HG02623 (cell line): ENCODE data around the gene SCUBE3.

Experiments
- ATAC-seq: cut with Tn5 transposase; IDR thresholded peaks from one replicate; pipeline ENCODE4 v1.9.1; 2021; ENCODE audit warnings: moderate library complexity; ENCODE audit not compliant: unreplicated experiment

The SCUBE3 gene

DNA sequence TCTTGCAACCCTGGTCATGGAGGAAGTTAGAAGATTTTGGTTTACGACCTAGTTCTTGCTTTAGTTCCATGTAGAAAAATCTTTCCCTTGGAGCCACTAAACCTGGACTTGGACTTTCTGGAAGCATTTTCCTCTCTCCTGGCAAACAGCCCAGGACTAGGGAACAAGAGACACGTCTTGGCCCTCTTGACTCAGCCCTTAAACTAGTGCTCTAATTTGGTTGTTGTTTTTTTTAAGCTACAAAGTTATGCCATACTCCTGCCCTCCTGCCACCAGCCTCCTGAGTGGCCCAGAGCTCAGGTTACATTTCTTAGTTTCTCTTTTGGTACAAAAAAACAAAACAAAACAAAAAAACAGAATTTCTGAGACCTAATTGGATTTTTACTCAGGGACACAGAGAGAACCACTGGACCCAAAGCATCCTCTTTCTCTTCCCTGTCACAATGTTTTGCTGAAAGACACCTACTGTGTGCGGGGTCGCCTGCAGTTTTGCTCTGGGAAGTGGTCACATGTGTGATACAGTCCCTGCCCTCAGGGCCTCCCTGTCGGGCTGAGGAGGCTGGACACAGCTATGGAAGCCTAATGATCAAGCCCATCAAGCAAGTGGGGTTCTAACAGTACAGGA is 32.3 kb upstream of the SCUBE3 start:
- no peak for ATAC-seq

DNA sequence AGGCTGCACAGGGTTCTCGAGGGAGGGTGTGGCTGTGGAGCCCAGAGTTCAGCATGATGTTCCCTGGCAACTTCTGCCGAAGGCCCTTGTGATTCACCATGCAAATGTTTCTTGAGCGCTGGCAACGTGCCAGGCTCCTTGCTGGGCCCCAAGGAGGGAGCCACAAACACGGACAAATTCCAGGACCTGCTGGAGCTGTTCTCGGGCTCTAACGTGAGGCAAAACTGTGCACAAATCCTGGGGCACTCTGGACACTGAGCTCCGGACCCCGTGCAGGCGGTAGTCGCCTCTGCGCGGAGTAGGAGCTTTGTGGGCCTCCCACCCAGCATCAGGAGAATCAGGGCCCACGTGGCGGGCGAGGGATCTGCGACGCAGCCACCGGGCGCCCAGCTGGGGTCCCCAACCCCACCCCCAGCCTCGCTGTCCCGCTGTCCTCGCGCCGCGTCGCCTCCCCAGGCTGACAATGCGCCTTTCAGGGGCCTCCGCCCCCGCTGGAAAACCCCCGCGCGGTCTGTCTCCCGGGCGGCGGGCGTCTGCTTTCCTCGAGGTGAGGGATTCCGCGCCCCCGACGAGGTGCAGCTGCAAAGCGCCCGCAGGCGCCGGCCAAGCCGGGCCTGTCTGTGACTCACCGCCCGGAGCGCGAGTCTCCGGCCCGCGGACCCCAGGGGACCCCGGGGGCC is 31.7 kb upstream of the SCUBE3 start:
- ATAC-seq = no peak

GRCh38 chr6:35183281-35183680 is 30.5 kb upstream of the SCUBE3 start:
- ATAC-seq = no peak

DNA sequence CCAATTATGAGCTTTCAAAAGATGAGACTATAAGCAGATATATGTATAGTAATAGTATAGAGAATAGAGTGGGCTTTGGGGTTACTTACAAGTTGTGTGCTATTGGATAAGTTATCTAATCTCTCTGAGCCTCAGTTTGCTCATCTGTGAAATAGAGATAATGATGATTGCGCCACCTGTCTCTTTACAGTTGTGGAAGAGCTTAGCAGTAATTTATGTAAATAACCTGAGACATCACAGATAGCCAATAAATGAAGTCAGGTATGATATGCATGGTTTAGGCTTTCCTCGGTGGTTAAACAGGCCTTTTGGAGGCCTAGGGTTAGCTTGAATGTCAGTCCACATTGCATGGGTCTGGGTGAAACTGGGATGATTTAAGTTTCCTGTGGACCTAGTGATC is 29.8 kb upstream of the SCUBE3 start:
- no peak for ATAC-seq

- ATAC-seq = no peak
Measured at GRCh38 chr6:35184580-35185301, 29.0 kb upstream of the SCUBE3 start.

- ATAC-seq = no peak
Measured at GRCh38 chr6:35185302-35185681, 28.5 kb upstream of the SCUBE3 start.

GRCh38 chr6:35185971-35186370 is 27.8 kb upstream of the SCUBE3 start:
- no peak for ATAC-seq

GRCh38 chr6:35186571-35186970 is 27.2 kb upstream of the SCUBE3 start:
- ATAC-seq = no peak

- no peak for ATAC-seq
Measured at GRCh38 chr6:35188886-35189285, 24.9 kb upstream of the SCUBE3 start.

- no peak for ATAC-seq
Measured at GRCh38 chr6:35190306-35190705, 23.4 kb upstream of the SCUBE3 start.

DNA sequence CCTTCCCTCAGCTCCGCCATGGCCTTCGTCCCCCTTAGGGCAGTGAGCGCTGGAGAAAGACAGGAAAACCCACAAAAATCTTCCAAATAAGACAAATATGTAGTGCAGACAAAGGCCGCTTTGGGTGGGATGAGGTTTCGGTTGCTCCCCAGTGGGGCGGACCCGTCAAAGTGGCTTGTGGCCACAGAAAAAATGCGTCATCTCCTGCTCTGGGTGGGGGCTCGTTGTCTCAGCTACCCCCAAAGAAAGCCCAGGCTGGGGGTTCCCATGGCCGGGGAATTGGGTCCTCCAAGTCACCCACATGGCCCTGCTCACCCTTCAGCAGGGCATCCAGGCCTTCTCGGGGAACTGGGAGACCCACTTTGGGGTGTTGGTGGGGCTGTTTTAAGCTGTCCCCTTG is 21.9 kb upstream of the SCUBE3 start:
- ATAC-seq = no peak

GRCh38 chr6:35192301-35192860 is 21.4 kb upstream of the SCUBE3 start:
- ATAC-seq = no peak

GRCh38 chr6:35194390-35194789 is 19.4 kb upstream of the SCUBE3 start:
- ATAC-seq = no peak

DNA sequence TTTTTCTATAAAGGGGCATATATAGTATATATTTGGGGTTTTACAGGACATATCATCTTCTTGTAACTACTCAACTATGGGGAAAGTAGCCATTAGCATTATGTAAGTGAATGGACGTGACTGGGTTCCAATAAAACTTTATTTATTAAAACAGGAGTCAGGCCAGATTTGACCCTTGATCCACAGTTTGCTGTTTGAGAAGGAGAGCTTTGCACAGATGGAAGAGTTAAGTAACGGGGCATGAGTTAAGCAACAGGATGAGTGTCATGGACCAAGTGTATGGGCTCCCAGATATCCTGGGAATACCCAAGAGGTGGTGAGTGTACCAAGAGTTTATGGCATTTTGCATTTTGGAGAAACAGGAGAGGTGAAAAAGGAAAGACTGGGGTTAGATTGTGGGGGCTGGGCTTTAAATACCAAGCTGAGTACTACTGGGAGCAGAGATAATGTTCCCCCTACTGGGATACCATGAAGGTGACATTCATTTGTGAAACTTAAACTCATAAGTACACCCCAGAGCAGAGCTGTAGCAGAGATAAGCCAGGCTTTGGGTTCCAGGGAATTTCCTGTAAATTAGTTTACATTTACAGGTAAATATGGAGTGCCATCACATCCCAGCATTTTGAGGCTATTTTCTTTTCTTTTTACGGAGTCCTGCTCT is 18.5 kb upstream of the SCUBE3 start:
- no peak for ATAC-seq

DNA sequence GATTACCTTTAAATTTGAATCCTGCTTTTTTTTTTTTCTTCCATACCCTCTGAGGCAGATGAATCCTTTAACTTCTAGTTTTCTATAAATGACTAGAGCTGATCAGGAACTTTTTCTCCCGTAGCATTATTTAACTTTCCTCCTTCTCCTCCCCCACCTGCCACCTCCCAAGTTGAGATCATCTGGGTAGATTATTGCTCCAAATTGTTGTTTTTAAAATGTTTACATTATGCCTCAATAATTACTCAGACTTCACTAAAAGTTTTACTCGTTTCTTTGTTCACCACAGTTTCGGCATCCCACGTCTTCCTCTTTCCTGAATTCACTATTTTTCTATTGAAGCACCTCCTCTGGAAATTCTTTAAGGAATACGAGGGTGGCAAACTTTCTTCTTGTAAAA is 16.6 kb upstream of the SCUBE3 start:
- ATAC-seq = no peak

DNA sequence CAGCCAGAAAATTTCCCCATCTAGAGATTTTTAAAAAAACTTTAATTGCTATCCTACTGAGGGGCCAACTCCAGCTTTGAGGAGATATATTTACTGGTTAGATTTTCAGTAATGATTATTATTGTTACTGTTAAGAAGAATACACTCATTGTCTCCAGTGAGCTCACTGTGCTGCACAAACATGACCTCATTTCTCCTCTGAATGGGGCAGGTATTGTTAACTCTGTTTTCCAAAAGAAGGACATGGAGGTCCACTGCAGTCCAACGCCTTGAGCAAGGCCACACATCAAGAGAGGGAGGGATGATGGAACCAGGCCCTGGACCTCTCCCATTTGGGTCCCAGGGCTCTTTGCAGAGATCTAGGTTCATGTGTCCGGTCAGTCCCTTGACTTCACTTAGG is 13.9 kb upstream of the SCUBE3 start:
- no peak for ATAC-seq

DNA sequence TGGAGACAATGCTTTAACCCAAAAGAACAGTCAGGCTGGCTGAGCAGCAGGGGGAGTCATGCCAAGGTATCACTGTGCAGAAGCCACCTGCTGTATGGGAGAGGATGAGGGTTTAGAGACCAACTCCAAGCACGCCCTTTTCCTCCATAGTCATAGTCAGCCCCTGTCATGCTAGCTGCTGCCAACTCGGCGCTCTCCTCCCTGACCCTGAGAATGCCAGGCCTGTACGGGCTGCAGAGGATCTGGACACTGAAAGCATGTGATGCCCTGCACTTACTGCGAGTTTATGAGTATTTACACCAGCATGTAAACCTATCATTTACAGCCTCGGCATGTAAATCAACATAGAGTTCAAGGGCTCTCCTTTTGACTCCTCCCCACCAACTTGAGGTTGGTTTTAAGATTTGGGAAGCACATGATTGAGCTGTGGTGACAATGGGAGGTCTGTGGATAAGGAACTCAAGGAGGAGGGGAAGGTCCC is 11.7 kb upstream of the SCUBE3 start:
- no peak for ATAC-seq

DNA sequence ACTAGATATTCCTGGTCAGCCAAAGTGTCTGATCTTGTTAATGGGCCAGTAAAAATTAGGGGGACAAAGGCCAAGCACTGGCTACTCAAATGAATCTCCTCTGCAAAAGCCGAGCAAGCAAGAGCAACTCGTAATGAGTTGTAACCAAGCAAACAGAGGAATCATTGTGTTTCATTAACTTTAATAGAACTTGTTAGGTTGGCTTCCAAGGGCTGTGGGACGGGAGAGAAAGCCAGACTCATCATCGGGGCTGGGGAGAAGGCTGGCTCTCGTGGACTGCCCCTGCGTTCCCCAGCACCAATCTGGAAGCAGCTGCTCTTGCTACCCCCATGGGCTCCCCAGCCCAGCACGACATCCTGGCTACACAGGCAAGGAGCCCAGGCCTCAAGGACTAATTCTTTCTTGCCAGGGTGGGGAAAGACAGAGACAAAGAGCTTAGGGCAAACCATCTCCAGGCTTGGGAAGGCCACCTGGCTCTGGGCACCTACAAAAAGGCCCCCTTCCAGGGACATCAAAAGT is 10.5 kb upstream of the SCUBE3 start:
- ATAC-seq = no peak

DNA sequence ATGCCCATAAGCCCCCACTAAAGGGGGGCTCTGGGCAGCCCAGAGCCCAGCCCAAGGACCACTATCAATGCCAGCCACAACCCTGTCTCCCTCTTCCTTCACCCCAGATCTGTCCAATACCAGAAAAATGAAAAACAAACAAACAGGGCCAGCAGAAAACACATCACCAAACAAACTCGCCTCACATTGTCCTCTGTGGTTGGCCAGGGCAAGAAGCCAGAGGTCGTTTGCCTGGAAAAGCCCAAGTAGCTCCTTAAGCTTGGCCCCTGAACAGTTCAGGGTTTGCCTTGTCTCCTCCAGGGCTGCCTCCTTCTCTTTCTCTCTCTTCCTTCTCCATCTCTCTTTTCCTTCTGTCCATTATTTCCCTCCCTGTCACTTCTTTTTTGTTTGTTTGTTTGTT is 10.1 kb upstream of the SCUBE3 start:
- ATAC-seq = no peak

DNA sequence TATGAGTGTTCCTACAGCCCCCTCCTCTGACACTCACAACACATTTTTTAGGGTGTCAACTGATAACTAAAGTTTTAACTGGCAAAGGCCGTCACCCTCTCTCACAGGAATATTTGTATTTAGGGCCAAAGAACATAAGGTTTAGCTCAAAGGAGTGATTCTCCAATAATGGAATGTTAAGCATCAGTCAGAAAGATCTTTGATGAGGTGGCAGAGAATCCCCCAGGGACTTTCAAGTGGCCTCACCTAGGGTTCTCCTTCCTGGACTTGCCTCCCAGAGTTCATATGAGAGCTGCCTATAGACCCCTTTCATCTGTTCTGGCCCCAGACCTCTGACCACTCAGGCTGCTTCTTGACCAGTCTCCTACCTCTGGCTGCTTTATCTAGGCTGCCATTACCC is 7.4 kb upstream of the SCUBE3 start:
- no peak for ATAC-seq

GRCh38 chr6:35208419-35208818 is 5.3 kb upstream of the SCUBE3 start:
- ATAC-seq = no peak
